Hepatocyte (in vitro differentiated cells): ENCODE data around the gene NHERF2. TPM values are rescaled to one million over a fixed set of nuclear protein-coding genes. Genes with fewer than 3 reads are reported as not detected.

Source experiments
- DNase-seq: peaks from one replicate; pipeline ENCODE4 v3.0.0-alpha.2; 2016; ENCODE audit warnings: low spot score
- H2AFZ ChIP-seq: fragments of 200-600 bp; sonication (generic); 2 replicates; pipeline ENCODE4 v1.6.0; 2016; ENCODE audit warnings: antibody characterized with exemption, mild to moderate bottlenecking
- H3K27ac ChIP-seq: fragments of 200-600 bp; sonication (generic); 2 replicates; pipeline ENCODE4 v1.5.1; 2016; ENCODE audit warnings: mild to moderate bottlenecking
- H3K27me3 ChIP-seq: fragments of 200-600 bp; sonication (generic); 2 replicates; pipeline ENCODE4 v1.6.1; 2016
- H3K36me3 ChIP-seq: fragments of 200-600 bp; sonication (generic); replicated peaks from 2 replicates; pipeline ENCODE4 v1.5.1; 2016; ENCODE audit warnings: low read depth; ENCODE audit not compliant: insufficient read depth
- H3K4me1 ChIP-seq: fragments of 200-600 bp; sonication (generic); 2 replicates; pipeline ENCODE4 v1.5.1; 2016; ENCODE audit warnings: mild to moderate bottlenecking, moderate library complexity; ENCODE audit not compliant: insufficient read depth
- H3K4me2 ChIP-seq: fragments of 200-600 bp; sonication (generic); 2 replicates; pipeline ENCODE4 v1.6.0; 2016
- H3K4me3 ChIP-seq: fragments of 200-600 bp; sonication (generic); 2 replicates; pipeline ENCODE4 v1.5.1; 2016; ENCODE audit warnings: mild to moderate bottlenecking
- H3K79me2 ChIP-seq: fragments of 200-600 bp; sonication (generic); 2 replicates; pipeline ENCODE4 v1.6.0; 2017; ENCODE audit warnings: mild to moderate bottlenecking
- H3K9me2 ChIP-seq: fragments of 200-600 bp; sonication (generic); replicated peaks from 2 replicates; pipeline ENCODE4 v1.6.0; 2017; ENCODE audit warnings: mild to moderate bottlenecking; ENCODE audit not compliant: insufficient read depth
- H3K9me3 ChIP-seq: fragments of 200-600 bp; sonication (generic); 2 replicates; pipeline ENCODE4 v1.5.1; 2016; ENCODE audit warnings: low read depth, mild to moderate bottlenecking
- H4K20me1 ChIP-seq: fragments of 200-600 bp; sonication (generic); 2 replicates; pipeline ENCODE4 v1.6.0; 2016; ENCODE audit warnings: mild to moderate bottlenecking; ENCODE audit not compliant: insufficient read depth, poor library complexity, severe bottlenecking
- EZH2 ChIP-seq: fragments of 200-600 bp; sonication (generic); IDR thresholded peaks from 2 replicates; pipeline ENCODE4 v1.6.1; 2016; ENCODE audit warnings: antibody characterized with exemption, mild to moderate bottlenecking, borderline replicate concordance
- EZH2phosphoT487 ChIP-seq: fragments of 200-600 bp; sonication (generic); IDR thresholded peaks from one replicate; pipeline ENCODE4 v1.6.1; 2018; ENCODE audit warnings: antibody characterized with exemption, mild to moderate bottlenecking, low read depth, moderate library complexity; ENCODE audit not compliant: unreplicated experiment, severe bottlenecking
- WGBS: methylation state at CpG from one replicate; pipeline ENCODE4 v1.1.6; 2016; ENCODE audit warnings: low lambda C conversion rate; ENCODE audit errors: missing lambda C conversion rate; 5-methylcytosine and 5-hydroxymethylcytosine counted together
- polyA plus RNA-seq: library from polyadenylated mRNA; unstranded; fragments of >200 nt; fragmentation: Nextera tagmentation; extraction: Ambion mirVana; gene quantifications from 2 replicates; pipeline ENCODE4 v1.2.1, GENCODE V29; 2016
- total RNA-seq: library from RNA; depleted of rRNA; stranded (reverse); fragments of >200 nt; gene quantifications from 2 replicates; pipeline ENCODE4 v1.2.3, GENCODE V29; 2014
- TF ChIP-seq, protein P1 (sequence below): fragments of 200-600 bp; sonication (generic); IDR thresholded peaks from 2 replicates; pipeline ENCODE4 v1.5.1; 2016; ENCODE audit warnings: antibody characterized with exemption, mild to moderate bottlenecking; ENCODE audit not compliant: poor library complexity

Gene NHERF2
- 25.9 and 29.6 TPM in 2 replicates for total RNA-seq
- polyA plus RNA-seq: 37.7 and 43.8 TPM in 2 replicates

DNA sequence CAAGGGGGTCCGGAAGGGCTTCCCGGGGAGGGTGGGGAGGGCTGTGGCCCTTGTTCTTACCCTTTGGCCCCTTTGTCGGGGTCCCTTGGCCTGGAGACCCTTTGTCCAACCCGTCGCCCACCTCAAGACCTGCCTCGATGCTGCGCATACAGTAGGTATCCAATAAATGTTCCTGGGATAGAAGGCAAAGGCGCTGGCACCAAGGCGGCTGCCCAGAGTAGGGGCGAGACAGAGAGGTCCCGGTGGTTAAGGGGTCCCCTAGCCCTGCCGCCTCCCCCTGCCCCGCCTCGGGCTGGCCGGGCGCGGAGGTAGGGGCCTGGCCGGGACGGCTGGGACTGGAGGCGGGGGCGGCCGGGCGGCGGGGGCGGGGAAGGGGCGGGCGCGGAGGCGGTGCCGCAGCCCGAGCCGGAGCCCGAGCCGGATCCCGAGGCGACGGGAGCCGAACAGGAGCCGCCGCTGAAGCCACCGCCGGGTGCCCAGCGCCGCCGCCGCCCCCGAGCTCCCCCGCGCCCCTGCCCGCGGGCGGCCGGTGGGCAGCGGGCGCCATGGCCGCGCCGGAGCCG lies at the start of gene NHERF2:
NHERF2 (plus strand) TSS at position 442 of the 563 bp plus-strand sequence; CDS start at position 546, 104 bp downstream.
- DNase-seq: peak; percentile 77
- peaks cover 36% of the 10 kb centered on the region for H3K4me1 ChIP-seq
- H3K27me3 ChIP-seq: no peaks in the 10 kb centered on the region
- peak within 1 kb of the TSS; percentile 52 for H2AFZ ChIP-seq
- H3K36me3 ChIP-seq: no peaks in the 10 kb centered on the region
- H3K9me3 ChIP-seq: no peaks in the 10 kb centered on the region
- peaks cover 20% of the 10 kb centered on the region for H3K79me2 ChIP-seq
- H3K4me3 ChIP-seq: peak within 1 kb of the TSS; percentile 82
- H3K4me2 ChIP-seq: peak within 1 kb of the TSS; percentile 97
- peaks cover 8% of the 10 kb centered on the region for H4K20me1 ChIP-seq
- TF ChIP-seq EZH2phosphoT487 (no peak), EZH2 (no peak)
- TF ChIP-seq, protein P1, sequence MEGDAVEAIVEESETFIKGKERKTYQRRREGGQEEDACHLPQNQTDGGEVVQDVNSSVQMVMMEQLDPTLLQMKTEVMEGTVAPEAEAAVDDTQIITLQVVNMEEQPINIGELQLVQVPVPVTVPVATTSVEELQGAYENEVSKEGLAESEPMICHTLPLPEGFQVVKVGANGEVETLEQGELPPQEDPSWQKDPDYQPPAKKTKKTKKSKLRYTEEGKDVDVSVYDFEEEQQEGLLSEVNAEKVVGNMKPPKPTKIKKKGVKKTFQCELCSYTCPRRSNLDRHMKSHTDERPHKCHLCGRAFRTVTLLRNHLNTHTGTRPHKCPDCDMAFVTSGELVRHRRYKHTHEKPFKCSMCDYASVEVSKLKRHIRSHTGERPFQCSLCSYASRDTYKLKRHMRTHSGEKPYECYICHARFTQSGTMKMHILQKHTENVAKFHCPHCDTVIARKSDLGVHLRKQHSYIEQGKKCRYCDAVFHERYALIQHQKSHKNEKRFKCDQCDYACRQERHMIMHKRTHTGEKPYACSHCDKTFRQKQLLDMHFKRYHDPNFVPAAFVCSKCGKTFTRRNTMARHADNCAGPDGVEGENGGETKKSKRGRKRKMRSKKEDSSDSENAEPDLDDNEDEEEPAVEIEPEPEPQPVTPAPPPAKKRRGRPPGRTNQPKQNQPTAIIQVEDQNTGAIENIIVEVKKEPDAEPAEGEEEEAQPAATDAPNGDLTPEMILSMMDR: no peak
- peak within 1 kb of the TSS; percentile 3 for H3K27ac ChIP-seq
- no peaks in the 10 kb centered on the region for H3K9me2 ChIP-seq
- 90% methylated on average over 2 of the region's 59 CpGs for WGBS

- H3K27ac ChIP-seq: no peak overlapping the region
- no peaks in the 10 kb centered on the region for H3K36me3 ChIP-seq
- peaks cover 16% of the 10 kb centered on the region for H3K4me1 ChIP-seq
- no peak overlapping the region for H3K4me2 ChIP-seq
- 94% methylated on average over 26 of the region's 33 CpGs for WGBS
- H4K20me1 ChIP-seq: no peaks in the 10 kb centered on the region
- no peak overlapping the region for H2AFZ ChIP-seq
- H3K4me3 ChIP-seq: no peak overlapping the region
- H3K9me2 ChIP-seq: no peaks in the 10 kb centered on the region
- DNase-seq: no peak
- TF ChIP-seq EZH2phosphoT487: no peak
- TF ChIP-seq, protein P1: no peak
- TF ChIP-seq EZH2: no peak
- H3K9me3 ChIP-seq: no peaks in the 10 kb centered on the region
- peaks cover 37% of the 10 kb centered on the region for H3K27me3 ChIP-seq
- peaks cover 19% of the 10 kb centered on the region for H3K79me2 ChIP-seq
Observed at GRCh38 chr16:1976951-1977874, 49.5 kb upstream of the NHERF2 start.

- peaks cover 13% of the 10 kb centered on the region for H3K4me1 ChIP-seq
- no peak overlapping the region for H3K4me2 ChIP-seq
- no peak overlapping the region for H3K4me3 ChIP-seq
- H3K9me2 ChIP-seq: no peaks in the 10 kb centered on the region
- WGBS: 97% methylated on average over 18 of the region's 18 CpGs
- peaks cover 13% of the 10 kb centered on the region for H3K79me2 ChIP-seq
- no peaks in the 10 kb centered on the region for H3K9me3 ChIP-seq
- no peak for DNase-seq
- no peaks in the 10 kb centered on the region for H3K36me3 ChIP-seq
- no peak overlapping the region for H2AFZ ChIP-seq
- peaks cover 39% of the 10 kb centered on the region for H3K27me3 ChIP-seq
- H3K27ac ChIP-seq: no peak overlapping the region
- no peaks in the 10 kb centered on the region for H4K20me1 ChIP-seq
- TF ChIP-seq EZH2phosphoT487 (no peak), EZH2 (no peak)
- TF ChIP-seq, protein P1: no peak
Observed at GRCh38 chr16:1977875-1978268, 48.8 kb upstream of the NHERF2 start.
